Thoracic aorta (tissue), 2 donors: ENCODE results near the gene CALML3. TPM values are rescaled to one million over a fixed set of nuclear protein-coding genes. Genes with fewer than 3 reads are reported as not detected.

Experiments
- ATAC-seq: fragments of 150-250 bp; one replicate; pipeline ENCODE4 v1.8.0; 2017; ENCODE audit warnings: low read depth; ENCODE audit not compliant: insufficient number of reproducible peaks, low FRiP score
- DNase-seq: peaks from one replicate; pipeline ENCODE4 v3.0.0-alpha.2; 2020; ENCODE audit warnings: low spot score
- H3K27ac ChIP-seq, 2 donors: fragments of 200-600 bp; sonication (generic); 1 replicate in 1 of 2; 2 replicates in 1 of 2; pipeline ENCODE4 v1.5.1; 2016; ENCODE audit warnings: mild to moderate bottlenecking in 2 of 2, moderate library complexity in 2 of 2
- H3K27me3 ChIP-seq: fragments of 200-600 bp; sonication (generic); replicated peaks from 2 replicates; pipeline ENCODE4 v1.6.0; 2016; ENCODE audit warnings: mild to moderate bottlenecking; ENCODE audit not compliant: insufficient read depth
- H3K36me3 ChIP-seq: fragments of 200-600 bp; sonication (generic); one replicate; pipeline ENCODE4 v1.5.1; 2016
- H3K4me1 ChIP-seq, 2 donors: fragments of 200-600 bp; sonication (generic); 1 replicate in 1 of 2; 2 replicates in 1 of 2; pipeline versions ENCODE4 v1.5.1 to v1.6.0; 2016; ENCODE audit warnings: low read depth in 2 of 2, mild to moderate bottlenecking in 1 of 2; ENCODE audit not compliant: control insufficient read depth in 1 of 2
- H3K4me3 ChIP-seq: fragments of 200-600 bp; sonication (generic); 2 replicates; pipeline ENCODE4 v1.5.1; 2016; ENCODE audit warnings: mild to moderate bottlenecking
- H3K9me3 ChIP-seq: fragments of 200-600 bp; sonication (generic); 2 replicates; pipeline ENCODE4 v1.5.1; 2016
- CTCF ChIP-seq: fragments of 200-600 bp; sonication (generic); IDR thresholded peaks from one replicate; pipeline ENCODE4 v1.5.1; 2019; ENCODE audit warnings: antibody characterized with exemption
- total RNA-seq, 2 donors: library from RNA; depleted of rRNA; stranded (reverse); fragments of >200 nt; gene quantifications; one replicate each; pipeline versions ENCODE4 v1.1.0 to v1.2.3, GENCODE V29; 2016

The CALML3 gene
- total RNA-seq, 2 donors from 2014 or later = not detected

- H3K4me1 ChIP-seq = no peaks in the 10 kb centered on the region
- H3K4me3 ChIP-seq = no peak overlapping the region
- no peaks in the 10 kb centered on the region for H3K9me3 ChIP-seq
- no peak for TF ChIP-seq CTCF
- no peak overlapping the region for H3K27ac ChIP-seq
- no peak for ATAC-seq
- no peaks in the 10 kb centered on the region for H3K36me3 ChIP-seq
- H3K27me3 ChIP-seq = no peaks in the 10 kb centered on the region
- DNase-seq = no peak
Measured at GRCh38 chr10:5512881-5513612, 11.7 kb upstream of the CALML3 start.

GRCh38 chr10:5514226-5514850 lies 10.4 kb upstream of the CALML3 start:
- Histone ChIP-seq H3K4me1 (no peaks in the 10 kb centered on the region), H3K36me3 (no peaks in the 10 kb centered on the region), H3K27ac (no peak overlapping the region), H3K4me3 (no peak overlapping the region), H3K9me3 (no peaks in the 10 kb centered on the region), H3K27me3 (no peaks in the 10 kb centered on the region)
- no peak for DNase-seq
- ATAC-seq = no peak
- TF ChIP-seq CTCF = no peak

GRCh38 chr10:5515948-5516761 lies 8.6 kb upstream of the CALML3 start:
- H3K27ac ChIP-seq = no peak overlapping the region
- H3K9me3 ChIP-seq = no peaks in the 10 kb centered on the region
- no peak for TF ChIP-seq CTCF
- DNase-seq (no peak), ATAC-seq (no peak)
- H3K36me3 ChIP-seq = no peaks in the 10 kb centered on the region
- no peak overlapping the region for H3K4me3 ChIP-seq
- H3K4me1 ChIP-seq = no peaks in the 10 kb centered on the region
- H3K27me3 ChIP-seq = no peaks in the 10 kb centered on the region

GRCh38 chr10:5517546-5517945 lies 7.2 kb upstream of the CALML3 start:
- Histone ChIP-seq H3K27me3 (no peaks in the 10 kb centered on the region), H3K27ac (no peak overlapping the region), H3K9me3 (no peaks in the 10 kb centered on the region), H3K4me3 (no peak overlapping the region), H3K36me3 (no peaks in the 10 kb centered on the region), H3K4me1 (no peaks in the 10 kb centered on the region)
- TF ChIP-seq CTCF = no peak
- no peak for DNase-seq
- ATAC-seq = no peak

GRCh38 chr10:5518143-5518542 lies 6.6 kb upstream of the CALML3 start:
- Histone ChIP-seq H3K27ac (no peak overlapping the region), H3K4me1 (no peaks in the 10 kb centered on the region), H3K27me3 (no peaks in the 10 kb centered on the region), H3K9me3 (no peaks in the 10 kb centered on the region), H3K4me3 (no peak overlapping the region), H3K36me3 (no peaks in the 10 kb centered on the region)
- DNase-seq = no peak
- TF ChIP-seq CTCF = no peak
- ATAC-seq = no peak
